ENCODE results near the gene TBX19.

GRCh38 chr1:168360151-168361021, 79.7 kb downstream of the TBX19 start:
- TF ChIP-seq CTCF (IDR thresholded peaks at IDR 0.05): no peak
- TF ChIP-seq POLR2A (IDR thresholded peaks at IDR 0.05): no peak
